Stimulated activated CD8-positive, alpha-beta memory T cell treated with anti-CD3 and anti-CD28 coated beads, Interleukin-2, amount 100 ng/mL, for 48 hours (primary cell): ENCODE results near the gene HIVEP3.

Source experiments
- DNase-seq, 2 donors: peaks; one replicate each; pipeline ENCODE4 v3.0.0-alpha.2; 2020; ENCODE audit warnings: low read depth in 2 of 2

HIVEP3 gene

DNA sequence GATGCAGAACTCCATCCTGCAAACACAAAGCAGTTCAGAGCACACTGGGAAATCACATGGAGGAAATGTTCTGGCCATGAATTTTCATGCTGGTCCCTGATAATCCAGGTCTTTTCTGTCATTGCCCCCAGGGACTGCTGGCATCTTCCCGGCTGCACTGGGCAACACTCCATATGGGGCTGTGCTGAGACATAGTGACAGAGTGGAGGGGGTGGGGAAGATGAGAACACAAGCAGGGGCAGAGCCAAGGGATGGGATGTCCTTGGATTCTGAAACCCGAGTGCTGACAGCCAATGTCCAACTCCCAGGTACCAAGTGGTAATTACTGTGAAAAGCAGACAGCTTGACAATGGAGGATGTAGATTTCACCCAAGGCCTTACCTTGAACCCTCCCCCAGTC lies 185.7 kb downstream of the HIVEP3 start:
- DNase-seq, result no peak

GRCh38 chr1:41731516-41732030 lies 187.1 kb downstream of the HIVEP3 start:
- no peak for DNase-seq

GRCh38 chr1:41730806-41731205 lies 187.9 kb downstream of the HIVEP3 start:
- DNase-seq, result no peak

GRCh38 chr1:41728403-41729202 lies 190.1 kb downstream of the HIVEP3 start:
- peak; percentile 68 to 74 for DNase-seq

DNA sequence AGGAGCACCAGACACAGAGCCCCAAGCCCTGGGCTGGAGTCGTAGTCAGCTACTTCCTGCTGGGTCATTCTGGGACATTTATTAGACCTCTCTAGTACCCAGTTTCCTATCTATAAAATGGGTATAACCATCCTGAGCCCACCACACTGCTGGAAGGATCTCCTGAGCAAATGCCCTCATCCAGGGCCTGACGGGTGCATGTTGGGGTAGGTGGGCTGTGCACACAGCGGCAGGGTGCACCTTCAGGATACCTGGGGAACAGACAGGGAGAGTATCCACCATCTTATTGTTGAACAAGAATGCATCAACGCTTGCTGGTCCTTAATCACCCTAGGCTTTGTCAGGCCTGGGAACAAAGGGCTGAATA lies 191.0 kb downstream of the HIVEP3 start:
- DNase-seq, result no peak

- DNase-seq, result no peak
These were observed 191.6 kb downstream of the HIVEP3 start for GRCh38 chr1:41726899-41727748.

DNA sequence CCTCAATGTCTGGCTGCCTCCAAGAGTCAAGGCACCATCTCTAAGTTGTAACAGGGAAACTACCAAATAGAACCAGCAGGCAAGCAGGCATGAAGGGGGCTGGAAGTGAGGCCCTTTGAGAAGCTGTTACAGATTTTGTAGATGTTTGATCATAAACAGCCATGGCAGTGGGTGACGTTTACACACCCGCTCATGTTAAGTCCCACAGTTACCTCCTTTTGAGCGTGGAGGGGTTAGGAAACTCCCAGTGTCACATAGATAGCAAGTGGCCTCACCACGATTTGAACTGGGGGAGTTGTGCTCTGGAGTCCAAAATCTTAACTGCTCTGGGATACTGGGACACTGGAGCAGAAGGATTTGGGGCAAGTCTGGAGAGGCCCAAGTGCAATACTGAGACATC lies 192.4 kb downstream of the HIVEP3 start:
- DNase-seq, result no peak

DNA sequence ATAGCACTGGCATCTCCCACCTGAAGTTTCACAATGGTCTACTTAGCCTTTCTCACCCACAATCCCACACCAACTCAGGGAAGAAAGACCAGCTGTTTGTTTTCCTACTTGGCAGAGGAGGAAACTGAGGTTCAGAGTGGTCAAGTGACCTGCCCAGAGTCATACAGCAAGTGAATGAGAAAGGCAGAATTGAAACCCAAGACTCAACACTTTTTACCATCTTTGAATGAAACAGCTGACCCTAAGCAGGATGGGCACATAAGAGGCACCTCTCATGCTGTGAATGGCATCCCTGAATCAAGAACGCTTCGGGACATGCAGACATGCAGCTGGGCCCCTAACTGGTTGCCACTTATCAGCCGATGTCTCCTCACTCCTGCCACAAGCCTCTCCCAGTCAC lies 193.8 kb downstream of the HIVEP3 start:
- no peak for DNase-seq

GRCh38 chr1:41724248-41724647 lies 194.5 kb downstream of the HIVEP3 start:
- DNase-seq, result no peak

GRCh38 chr1:41723786-41724185 lies 194.9 kb downstream of the HIVEP3 start:
- no peak for DNase-seq

- DNase-seq, result no peak
These were observed 196.5 kb downstream of the HIVEP3 start for GRCh38 chr1:41722184-41722583.

- no peak for DNase-seq
These were observed 197.8 kb downstream of the HIVEP3 start for GRCh38 chr1:41720861-41721410.

- no peak for DNase-seq
These were observed 199.1 kb downstream of the HIVEP3 start for GRCh38 chr1:41719590-41719989.

DNA sequence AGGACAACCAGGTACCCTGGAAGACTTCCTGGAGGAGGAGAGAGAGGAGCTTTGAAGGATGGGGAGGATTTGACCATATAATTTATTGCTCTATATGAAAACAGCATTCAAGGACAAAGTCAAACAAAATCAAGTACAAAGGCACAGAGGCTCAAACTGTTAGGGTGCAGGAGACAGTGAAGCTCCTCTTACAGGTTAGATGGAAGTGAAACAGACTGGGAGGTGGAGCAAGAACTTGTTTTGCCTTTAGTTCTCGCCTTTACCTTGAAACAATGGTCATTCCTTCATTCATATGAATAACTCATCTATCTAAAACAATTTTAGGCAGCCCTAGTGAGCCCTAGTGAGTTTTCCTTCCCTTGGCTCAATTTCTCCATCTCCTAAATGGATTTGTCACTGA lies 199.6 kb downstream of the HIVEP3 start:
- DNase-seq, result no peak

DNA sequence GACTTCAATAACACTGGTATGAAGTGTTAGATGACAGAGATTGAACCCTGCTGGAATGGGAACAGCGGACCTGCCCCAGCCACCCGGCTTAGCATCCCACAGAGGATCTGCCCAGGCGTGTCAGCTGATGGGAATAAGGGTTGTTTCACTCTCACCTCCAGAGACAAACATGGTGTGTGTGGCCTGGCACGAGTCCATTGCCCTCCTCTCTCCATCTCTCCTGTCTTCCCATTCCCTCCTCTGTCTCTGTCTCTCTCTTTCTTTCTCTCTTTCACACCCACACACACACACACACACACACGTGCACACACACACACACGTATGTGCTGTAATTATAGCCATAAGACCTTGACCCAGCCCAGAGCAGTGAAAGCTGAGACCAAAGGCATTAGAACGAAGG lies 200.2 kb downstream of the HIVEP3 start:
- no peak for DNase-seq

DNA sequence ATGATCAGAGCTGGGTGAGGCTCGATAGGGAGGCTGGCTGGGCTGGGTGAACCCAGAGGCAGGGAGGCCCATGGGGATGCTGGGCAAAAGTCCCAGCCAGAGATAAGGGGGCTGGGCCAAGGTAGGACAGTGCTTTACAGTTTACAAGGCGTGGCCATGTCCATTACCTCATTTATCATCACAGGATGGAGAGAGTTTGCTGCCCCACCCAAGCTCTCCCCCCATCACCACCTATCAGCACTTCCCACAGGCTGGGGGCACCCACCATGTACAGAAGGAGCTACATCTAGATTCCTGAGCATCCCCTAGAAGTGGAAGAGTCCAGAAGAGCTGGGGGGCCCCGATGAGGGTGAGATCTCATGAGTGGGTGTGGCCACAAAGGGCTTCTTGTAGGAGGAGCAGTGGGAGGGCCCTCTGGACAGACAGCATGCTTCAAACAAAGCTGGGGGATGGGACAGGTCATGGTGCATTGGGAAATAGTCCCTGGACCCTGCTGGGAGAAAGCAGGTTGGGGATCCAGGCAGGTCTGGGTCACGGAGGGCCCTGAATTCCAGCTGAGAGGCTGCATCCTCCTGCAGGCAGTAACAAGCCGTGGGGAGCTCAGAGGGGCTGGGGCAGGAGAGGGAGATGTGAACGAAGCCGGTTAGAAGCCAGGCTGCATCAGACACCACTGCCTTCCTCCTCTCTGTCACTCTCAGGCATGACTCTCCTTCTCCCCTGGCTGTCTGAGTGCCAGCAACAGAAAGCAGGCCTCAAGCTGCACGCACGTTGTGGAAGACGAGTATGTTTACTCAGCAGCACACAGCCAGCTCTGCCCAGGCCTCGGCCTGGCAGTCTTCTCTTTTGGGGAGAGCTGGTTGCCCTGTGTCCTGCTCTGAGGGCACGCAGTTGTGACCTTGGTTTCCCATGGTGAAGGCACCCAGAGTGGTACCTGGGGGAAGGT lies 202.3 kb downstream of the HIVEP3 start:
- DNase-seq, result no peak

DNA sequence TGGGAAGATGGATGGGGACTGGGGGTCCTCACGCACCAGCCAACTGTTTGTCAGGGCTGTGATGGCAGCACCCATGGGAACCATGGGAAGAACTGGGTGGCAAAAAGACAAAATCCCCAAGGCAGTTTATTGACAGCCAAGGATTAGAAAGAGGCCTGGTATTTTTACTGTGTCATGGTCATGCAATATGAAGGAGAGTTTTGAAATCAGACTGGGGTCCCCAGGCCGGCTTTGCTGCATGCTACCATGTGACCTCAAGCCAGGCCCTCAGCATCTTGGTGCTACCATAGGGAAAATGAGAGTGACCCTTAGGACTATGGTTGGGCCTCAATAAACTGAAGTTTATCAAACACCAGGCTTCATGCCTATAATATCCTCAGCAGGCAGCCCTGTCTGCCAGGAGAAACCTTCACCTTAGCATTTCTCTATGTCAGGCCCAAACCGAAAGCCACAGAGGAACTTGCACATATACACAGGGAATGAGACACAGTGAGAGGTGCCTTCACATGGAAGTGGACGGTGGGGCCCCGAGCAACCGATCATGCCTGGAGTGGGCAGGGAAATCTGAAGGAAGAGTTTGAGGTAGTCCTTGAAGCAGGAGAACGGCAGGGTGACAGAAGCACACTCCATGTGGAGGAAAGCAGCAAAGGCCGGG lies 203.2 kb downstream of the HIVEP3 start:
- DNase-seq, result no peak

- no peak for DNase-seq
These were observed 203.9 kb downstream of the HIVEP3 start for GRCh38 chr1:41714638-41715389.

DNA sequence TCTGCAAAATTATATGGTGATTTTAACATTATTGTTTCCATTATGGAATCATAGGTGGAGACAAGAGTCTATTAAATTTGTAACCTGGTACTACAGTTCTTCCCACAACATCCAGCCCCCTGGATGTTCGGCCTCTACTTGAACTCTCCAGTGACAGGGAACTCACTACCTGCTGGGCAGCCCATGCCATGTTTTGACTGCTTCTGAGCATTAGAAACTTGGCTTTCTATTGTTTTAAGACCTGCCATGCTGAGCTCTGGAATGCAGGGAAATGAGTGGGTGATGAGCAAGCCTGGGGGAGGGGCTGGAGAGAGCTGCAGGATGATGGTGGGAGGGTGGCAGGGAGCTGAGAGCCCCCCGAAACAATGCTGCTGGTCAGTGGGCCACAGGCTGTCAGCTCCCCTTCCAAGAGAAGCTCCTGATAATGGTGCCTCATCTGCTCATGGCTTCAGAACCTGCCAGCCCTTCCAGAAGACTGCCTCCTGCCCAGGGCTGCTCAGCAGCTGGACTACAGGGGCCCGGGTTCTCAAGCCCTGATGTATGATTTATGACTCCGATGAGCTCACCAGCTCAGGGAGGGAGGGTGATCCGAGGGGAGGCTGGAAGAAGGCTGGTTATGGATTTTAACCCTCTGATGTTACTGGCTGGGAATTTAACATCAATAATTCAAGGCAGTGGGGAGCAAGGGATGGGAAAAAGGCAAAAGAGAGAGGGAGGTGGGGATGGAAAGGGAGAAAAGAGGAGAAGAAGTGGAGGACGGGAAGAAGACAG lies 205.0 kb downstream of the HIVEP3 start:
- no peak for DNase-seq
